Sigmoid colon (tissue), 7 donors: ENCODE data around the gene CHCHD4. TPM values are rescaled to one million over a fixed set of nuclear protein-coding genes. Genes with fewer than 3 reads are reported as not detected.
A peak's percentile ranks its signal among the peaks of the same experiment; 100 is the strongest.
"Not testable (repeated sequence)": the region's sequence is repeated elsewhere in the genome, so short reads cannot be mapped to it uniquely, and the experiment has no call there.

ENCODE experiments used
- DNase-seq: peaks from one replicate; pipeline ENCODE4 v3.0.0-alpha.2; 2019
- H3K27ac ChIP-seq, 4 donors: fragments of 200-600 bp; sonication (generic); one replicate each; pipeline ENCODE4 v1.5.1; 2016 to 2019; ENCODE audit warnings: mild to moderate bottlenecking in 1 of 4
- H3K27me3 ChIP-seq, 3 donors: fragments of 200-600 bp; sonication (generic); one replicate each; pipeline ENCODE4 v1.5.1; 2019; ENCODE audit warnings: mild to moderate bottlenecking in 1 of 3
- H3K36me3 ChIP-seq, 4 donors: fragments of 200-600 bp; sonication (generic); one replicate each; pipeline ENCODE4 v1.5.1; 2016 to 2019
- H3K4me1 ChIP-seq, 4 donors: fragments of 200-600 bp; sonication (generic); one replicate each; pipeline ENCODE4 v1.5.1; 2017 to 2019
- H3K4me3 ChIP-seq, 4 donors: fragments of 200-600 bp; sonication (generic); one replicate each; pipeline ENCODE4 v1.5.1; 2017 to 2019; ENCODE audit warnings: mild to moderate bottlenecking in 2 of 4, moderate library complexity in 1 of 4
- H3K9me3 ChIP-seq, 4 donors: fragments of 200-600 bp in 3 of 4; sonication (generic) in 3 of 4; one replicate each; pipeline versions ENCODE4 v1.5.1 to v1.6.1; 2013 to 2019
- CTCF ChIP-seq, 4 experiments: fragments of 450-650 bp in 3 of 4; fragments of 200-600 bp in 1 of 4; IDR thresholded peaks; one replicate each; pipeline ENCODE4 v1.5.1; 2016 to 2019; ENCODE audit warnings: antibody characterized with exemption in 4 of 4, mild to moderate bottlenecking in 3 of 4, moderate library complexity in 2 of 4
- EP300 ChIP-seq, 4 donors: sonication (generic); formaldehyde crosslinking; IDR thresholded peaks; one replicate each; pipeline ENCODE4 v1.6.1; 2017; ENCODE audit warnings: antibody characterized with exemption in 4 of 4
- POLR2A ChIP-seq, 2 donors: fragments of 450-650 bp; IDR thresholded peaks; one replicate each; pipeline ENCODE4 v1.6.1; 2016; ENCODE audit warnings: antibody characterized with exemption in 2 of 2, mild to moderate bottlenecking in 2 of 2, moderate library complexity in 2 of 2
- POLR2AphosphoS5 ChIP-seq, 4 donors: sonication (generic); formaldehyde crosslinking; IDR thresholded peaks; one replicate each; pipeline ENCODE4 v1.6.1; 2017; ENCODE audit warnings: antibody characterized with exemption in 4 of 4
- WGBS, 2 donors: extraction: QIAGEN DNeasy Blood & Tissue Kit; methylation state at CpG; one replicate each; pipeline ENCODE4 v1.1.7; 2013; 5-methylcytosine and 5-hydroxymethylcytosine counted together
- intact Hi-C: fragments of 100-400 bp; cut with DNase I; formaldehyde crosslinking; loops from one replicate; pipeline ENCODE4 v1.15.1; 2023
- polyA plus RNA-seq, 3 donors: library from polyadenylated mRNA; stranded (reverse); fragments of 200-250 nt; gene quantifications; one replicate each; pipeline ENCODE4 v1.2.3, GENCODE V29; 2013
- total RNA-seq, 4 donors: library from RNA; depleted of rRNA; stranded (reverse); fragments of >200 nt; gene quantifications; one replicate each; pipeline ENCODE4 v1.1.0, GENCODE V29; 2016
- donor health status: healthy with polysubstance abuse.
- donor health status: Bipolar disorder and iron deficiency.
- donor health status: healthy.

Gene CHCHD4
- total and polyA plus RNA-seq, 7 donors, result 13.0 to 33.8 (median 20.9) TPM

- 38 to 52% methylated on average over 15 of the region's 15 CpGs for WGBS, 2 donors
- intact Hi-C loops, result loop anchor here (1.0 to 10.0 kb wide), 2 partner anchors 228 to 821 kb away; partner anchors contain the start of gene NR2C2
- H3K4me1 ChIP-seq, result peaks cover 0 to 49% (median 40%) of the 10 kb centered on the region in 4 donors
- DNase-seq, result no peak
- no peak for TF ChIP-seq CTCF (IDR thresholded peaks at IDR 0.05)
- no peak for TF ChIP-seq EP300 (IDR thresholded peaks at IDR 0.05)
- TF ChIP-seq POLR2AphosphoS5 (IDR thresholded peaks at IDR 0.05), result no peak
- TF ChIP-seq POLR2A (IDR thresholded peaks at IDR 0.05), result no peak
- H3K4me3 ChIP-seq, result peak overlapping the region; percentile 68 to 96 (median 87)
- H3K9me3 ChIP-seq, result no peaks in the 10 kb centered on the region
- H3K27me3 ChIP-seq, result no peaks in the 10 kb centered on the region
- H3K27ac ChIP-seq, result peak overlapping the region; percentile 86 to 97 (median 94)
- peaks cover 0 to 30% (median 0%) of the 10 kb centered on the region in 4 donors for H3K36me3 ChIP-seq
Measured at GRCh38 chr3:14123308-14124222, 1.1 kb downstream of the CHCHD4 start.

GRCh38 chr3:14122301-14122700, 2.4 kb downstream of the CHCHD4 start:
- H3K4me1 ChIP-seq, result peaks cover 0 to 43% (median 34%) of the 10 kb centered on the region in 4 donors
- intact Hi-C loops, result loop anchor here (10.0 kb wide), 1 partner anchor 822 kb away; the partner anchor contains the start of gene NR2C2
- peaks cover 0 to 25% (median 0%) of the 10 kb centered on the region in 4 donors for H3K36me3 ChIP-seq
- H3K9me3 ChIP-seq, result no peaks in the 10 kb centered on the region
- no peak for DNase-seq
- H3K27ac ChIP-seq, result no peak overlapping the region
- no peaks in the 10 kb centered on the region for H3K27me3 ChIP-seq
- TF ChIP-seq POLR2AphosphoS5 (IDR thresholded peaks at IDR 0.05) (no peak), POLR2A (IDR thresholded peaks at IDR 0.05) (no peak), CTCF (IDR thresholded peaks at IDR 0.05) (no peak), EP300 (IDR thresholded peaks at IDR 0.05) (no peak)
- H3K4me3 ChIP-seq, result no peak overlapping the region
- 72 to 84% methylated on average over 3 of the region's 3 CpGs for WGBS, 2 donors

GRCh38 chr3:14121859-14122258, 2.8 kb downstream of the CHCHD4 start:
- WGBS, 2 donors, result 92 to 96% methylated on average over 5 of the region's 5 CpGs
- intact Hi-C loops, result loop anchor here (10.0 kb wide), 1 partner anchor 823 kb away; the partner anchor contains the start of gene NR2C2
- peaks cover 0 to 25% (median 0%) of the 10 kb centered on the region in 4 donors for H3K36me3 ChIP-seq
- peaks cover 0 to 38% (median 30%) of the 10 kb centered on the region in 4 donors for H3K4me1 ChIP-seq
- no peaks in the 10 kb centered on the region for H3K27me3 ChIP-seq
- no peaks in the 10 kb centered on the region for H3K9me3 ChIP-seq
- no peak overlapping the region for H3K27ac ChIP-seq
- no peak for TF ChIP-seq CTCF (IDR thresholded peaks at IDR 0.05)
- DNase-seq, result no peak
- no peak overlapping the region for H3K4me3 ChIP-seq

- not testable (repeated sequence) for H3K9me3 ChIP-seq, H3K27me3 ChIP-seq, H3K4me3 ChIP-seq, H3K27ac ChIP-seq, DNase-seq
- intact Hi-C loops, result loop anchor here (10.0 kb wide), 1 partner anchor 824 kb away; the partner anchor contains the start of gene NR2C2
- 94 to 99% methylated on average over 2 of the region's 2 CpGs for WGBS, 2 donors
- peaks cover 0 to 29% (median 1%) of the 10 kb centered on the region in 4 donors for H3K36me3 ChIP-seq
- H3K4me1 ChIP-seq, result peaks cover 0 to 29% (median 21%) of the 10 kb centered on the region in 4 donors
Measured at GRCh38 chr3:14120921-14121448, 3.7 kb downstream of the CHCHD4 start.
